ENCODE measurements around the gene ADPRM. TPM values are rescaled to one million over a fixed set of nuclear protein-coding genes. Genes with fewer than 3 reads are reported as not detected.

ADPRM gene
- total and polyA plus RNA-seq, 4 donors = 3.7 to 10.8 (median 6.7) TPM

GRCh38 chr17:10663231-10663630 lies 34.2 kb upstream of the ADPRM start:
- H3K9me3 ChIP-seq (ENCODE audit: control insufficient read depth in 4 of 4, low read length in 3 of 4) = no peaks in the 10 kb centered on the region
- whole genome bisulfite sequencing = 92% methylated on average over 6 of the region's 6 CpGs
- no peaks in the 10 kb centered on the region for H3K4me1 ChIP-seq (ENCODE audit: control insufficient read depth in 4 of 4, insufficient read depth in 4 of 4, low read length in 3 of 4)
- no peak overlapping the region for H3K27ac ChIP-seq (ENCODE audit: low read depth in 1 of 2, low read length in 2 of 2)
- no peaks in the 10 kb centered on the region for H3K27me3 ChIP-seq (ENCODE audit: control insufficient read depth in 4 of 4, insufficient read depth in 4 of 4, low read length in 3 of 4)
- DNase-seq (ENCODE audit: low spot score) = no peak
- no peak overlapping the region for H3K4me3 ChIP-seq (ENCODE audit: low read depth in 1 of 3, low read length in 3 of 3)
- no peak overlapping the region for H3K9ac ChIP-seq (ENCODE audit: low read depth in 1 of 2, low read length in 2 of 2)
- no peaks in the 10 kb centered on the region for H3K36me3 ChIP-seq (ENCODE audit: control insufficient read depth in 4 of 4, insufficient read depth in 3 of 4, low read depth in 1 of 4, low read length in 3 of 4)
- no peak for TF ChIP-seq TAF1 (conservative IDR thresholded peaks at IDR 0.05)
- TF ChIP-seq REST (IDR thresholded peaks at IDR 0.05) = no peak
- no peak for TF ChIP-seq RAD21 (IDR thresholded peaks at IDR 0.05)
- no peak for TF ChIP-seq ATF3 (IDR thresholded peaks at IDR 0.05)
- no peak for TF ChIP-seq HNF4G (IDR thresholded peaks at IDR 0.05)

GRCh38 chr17:10664571-10664970 lies 32.8 kb upstream of the ADPRM start:
- Histone ChIP-seq H3K27ac (ENCODE audit: low read depth in 1 of 2, low read length in 2 of 2) (no peak overlapping the region), H3K4me1 (ENCODE audit: control insufficient read depth in 4 of 4, insufficient read depth in 4 of 4, low read length in 3 of 4) (no peaks in the 10 kb centered on the region), H3K9ac (ENCODE audit: low read depth in 1 of 2, low read length in 2 of 2) (no peak overlapping the region), H3K27me3 (ENCODE audit: control insufficient read depth in 4 of 4, insufficient read depth in 4 of 4, low read length in 3 of 4) (no peaks in the 10 kb centered on the region), H3K36me3 (ENCODE audit: control insufficient read depth in 4 of 4, insufficient read depth in 3 of 4, low read depth in 1 of 4, low read length in 3 of 4) (no peaks in the 10 kb centered on the region), H3K4me3 (ENCODE audit: low read depth in 1 of 3, low read length in 3 of 3) (no peak overlapping the region), H3K9me3 (ENCODE audit: control insufficient read depth in 4 of 4, low read length in 3 of 4) (no peaks in the 10 kb centered on the region)
- TF ChIP-seq FOXA2 (IDR thresholded peaks at IDR 0.05) = no peak
- no peak for TF ChIP-seq MAX (IDR thresholded peaks at IDR 0.05)
- no peak for TF ChIP-seq TAF1 (conservative IDR thresholded peaks at IDR 0.05)
- no peak for TF ChIP-seq HNF4A (conservative IDR thresholded peaks at IDR 0.05)
- TF ChIP-seq CTCF (IDR thresholded peaks at IDR 0.05; ENCODE audit: low read depth, low read length, missing input control) = no peak
- TF ChIP-seq RXRA (IDR thresholded peaks at IDR 0.05) = no peak
- no peak for TF ChIP-seq ZBTB33 (IDR thresholded peaks at IDR 0.05)
- no peak for TF ChIP-seq SP1 (IDR thresholded peaks at IDR 0.05)
- TF ChIP-seq FOXA1 (IDR thresholded peaks at IDR 0.05) = no peak
- TF ChIP-seq RAD21 (IDR thresholded peaks at IDR 0.05) = no peak
- no peak for TF ChIP-seq ATF3 (IDR thresholded peaks at IDR 0.05)
- TF ChIP-seq EGR1 (IDR thresholded peaks at IDR 0.05; ENCODE audit: low read depth in 2 of 2) = no peak
- TF ChIP-seq YY1 (IDR thresholded peaks at IDR 0.05) = no peak
- no peak for TF ChIP-seq GABPA (IDR thresholded peaks at IDR 0.05 in 1 of 2, conservative IDR thresholded peaks at IDR 0.05 in 1 of 2)
- TF ChIP-seq HNF4G (IDR thresholded peaks at IDR 0.05) = no peak
- TF ChIP-seq REST (IDR thresholded peaks at IDR 0.05) = no peak
- no peak for DNase-seq (ENCODE audit: low spot score)
- 97% methylated on average over 9 of the region's 9 CpGs for WGBS

Data from liver (tissue), 9 donors.